GM12878 (cell line): Measurements from ENCODE around the gene CHFR. TPM values are rescaled to one million over a fixed set of nuclear protein-coding genes. Genes with fewer than 3 reads are reported as not detected.

ENCODE experiments used
- ATAC-seq: fragments of 200-7000 bp; cut with Tn5 transposase; 3 replicates; pipeline ENCODE4 v1.9.1; 2020; ENCODE audit warnings: mild to moderate bottlenecking, moderate library complexity
- BruUV-seq: library from RNA; stranded (reverse); fragments of 400-500 nt; replicated peaks from 2 replicates; lab custom pipeline; 2021; lab: Mats Ljungman, UMichigan
- CTCF ChIA-PET: fragments of 300-600 bp; sonication (Branson Sonifier 250); formaldehyde crosslinking; extraction: SDS; loops from one replicate; lab custom pipeline; 2021; ENCODE audit warnings: inconsistent platforms; lab: Yijun Ruan, JAX
- POLR2A ChIA-PET: fragments of 350-600 bp; formaldehyde crosslinking; extraction: SDS; loops from one replicate; lab custom pipeline; 2021; ENCODE audit warnings: inconsistent platforms; lab: Charles Lee
- RAD21 ChIA-PET: fragments of 300-600 bp; sonication (Branson Sonifier 250); formaldehyde crosslinking; loops from one replicate; lab custom pipeline; 2023; ENCODE audit warnings: antibody characterized with exemption; ENCODE audit not compliant: unreplicated experiment; lab: Charles Lee
- SMC1A ChIA-PET: fragments of 300-600 bp; sonication (Branson Sonifier 250); formaldehyde crosslinking; loops from one replicate; lab custom pipeline; 2023; ENCODE audit not compliant: unreplicated experiment, uncharacterized antibody; lab: Charles Lee
- DNase-seq: peaks from one replicate; pipeline ENCODE4 v3.0.0-alpha.2; 2011; ENCODE audit warnings: low read depth, low spot score
- FAIRE-seq: peaks from 3 replicates; lab custom pipeline; 2011; peaks lifted over from hg19 to GRCh38; lab: Jason Lieb, UNC
- H2AFZ ChIP-seq: 2 replicates; pipeline ENCODE4 v1.6.0; 2011; ENCODE audit warnings: low read depth, low read length, control low read depth; ENCODE audit not compliant: control insufficient read depth
- H3K27ac ChIP-seq: 2 replicates; pipeline ENCODE4 v1.5.1; 2011; ENCODE audit warnings: control low read depth; ENCODE audit not compliant: control insufficient read depth, insufficient read depth
- H3K27me3 ChIP-seq, 2 experiments: replicated peaks in 1 of 2; 2 replicates each; pipeline versions ENCODE4 v1.6.0 to v1.6.1; 2011; ENCODE audit warnings: low read length in 1 of 2; ENCODE audit not compliant: control insufficient read depth in 2 of 2, insufficient read depth in 2 of 2
- H3K36me3 ChIP-seq, 2 experiments: 2 replicates each; pipeline ENCODE4 v1.5.1; 2011; ENCODE audit warnings: low read length in 1 of 2; ENCODE audit not compliant: control insufficient read depth in 2 of 2, insufficient read depth in 2 of 2
- H3K4me1 ChIP-seq: 2 replicates; pipeline ENCODE4 v1.6.1; 2011; ENCODE audit warnings: mild to moderate bottlenecking, low read length, moderate library complexity, mixed read lengths; ENCODE audit not compliant: control insufficient read depth, insufficient read depth
- H3K4me2 ChIP-seq: 2 replicates; pipeline ENCODE4 v1.6.0; 2011; ENCODE audit warnings: control low read depth; ENCODE audit not compliant: control insufficient read depth, insufficient read depth
- H3K4me3 ChIP-seq: fragments of 200-600 bp; sonication (generic); 2 replicates; pipeline ENCODE4 v1.5.1; 2016
- H3K79me2 ChIP-seq: 2 replicates; pipeline ENCODE4 v1.6.0; 2011; ENCODE audit warnings: low read length; ENCODE audit not compliant: control insufficient read depth, insufficient read depth
- H3K9ac ChIP-seq: 2 replicates; pipeline ENCODE4 v1.8.0; 2011; ENCODE audit warnings: low read length, control low read depth, mixed read lengths; ENCODE audit not compliant: control insufficient read depth, insufficient read depth
- H3K9me3 ChIP-seq: replicated peaks from 3 replicates; pipeline ENCODE4 v1.5.1; 2011; ENCODE audit warnings: mild to moderate bottlenecking, low read length; ENCODE audit not compliant: control insufficient read depth, insufficient read depth
- H4K20me1 ChIP-seq: 2 replicates; pipeline ENCODE4 v1.6.0; 2011; ENCODE audit not compliant: control insufficient read depth, insufficient read depth
- CBFB ChIP-seq: IDR thresholded peaks from 2 replicates; pipeline ENCODE4 v1.6.1; 2016; ENCODE audit warnings: antibody characterized with exemption, low read depth
- CHD1 ChIP-seq: IDR thresholded peaks from 2 replicates; pipeline ENCODE4 v1.6.1; 2012; ENCODE audit warnings: low read depth, low read length, improper control_type of control experiment
- CREB1 ChIP-seq: IDR thresholded peaks from 2 replicates; pipeline ENCODE4 v1.6.1; 2012; ENCODE audit warnings: low read depth, mild to moderate bottlenecking, inconsistent platforms
- E2F8 ChIP-seq: fragments of 450-650 bp; IDR thresholded peaks from 2 replicates; pipeline ENCODE4 v1.6.1; 2018; ENCODE audit warnings: mild to moderate bottlenecking, low read depth, moderate library complexity; ENCODE audit not compliant: partially characterized antibody
- EED ChIP-seq: sonication (generic); IDR thresholded peaks from 2 replicates; pipeline ENCODE4 v1.6.1; 2016; ENCODE audit warnings: antibody characterized with exemption, low read depth
- ETV6 ChIP-seq, 2 experiments: fragments of 450-650 bp in 1 of 2; IDR thresholded peaks in 1 of 2; conservative IDR thresholded peaks in 1 of 2; 2 replicates each; pipeline ENCODE4 v1.6.1; 2014; ENCODE audit warnings: antibody characterized with exemption in 1 of 2, borderline replicate concordance in 1 of 2, low read depth in 1 of 2, mild to moderate bottlenecking in 1 of 2, moderate library complexity in 1 of 2
- FOS ChIP-seq: IDR thresholded peaks from 3 replicates; pipeline ENCODE4 v1.6.1; 2011; ENCODE audit warnings: borderline replicate concordance; ENCODE audit not compliant: insufficient read length; ENCODE audit errors: extremely low read depth
- GATAD2B ChIP-seq: fragments of 450-650 bp; conservative IDR thresholded peaks from 2 replicates; pipeline ENCODE4 v1.6.1; 2017; ENCODE audit warnings: low read depth, mild to moderate bottlenecking, moderate library complexity
- MYB ChIP-seq: fragments of 150-350 bp; IDR thresholded peaks from 2 replicates; pipeline ENCODE4 v1.6.1; 2014; ENCODE audit warnings: mild to moderate bottlenecking, low read depth, low read length, borderline replicate concordance
- NFYA ChIP-seq: IDR thresholded peaks from 2 replicates; pipeline ENCODE4 v1.6.1; 2011; ENCODE audit warnings: low read depth, mild to moderate bottlenecking, low read length, improper control_type of control experiment, borderline replicate concordance
- NFYB ChIP-seq: IDR thresholded peaks from 2 replicates; pipeline ENCODE4 v1.6.1; 2011; ENCODE audit warnings: low read depth, mild to moderate bottlenecking, low read length, improper control_type of control experiment, moderate library complexity; ENCODE audit not compliant: insufficient read depth
- NR2C2 ChIP-seq: IDR thresholded peaks from 2 replicates; pipeline ENCODE4 v1.6.1; 2011; ENCODE audit warnings: borderline replicate concordance, low read depth; ENCODE audit not compliant: control insufficient read depth, insufficient read length
- POU2F2 ChIP-seq: IDR thresholded peaks from 3 replicates; pipeline ENCODE4 v1.6.1; 2011; ENCODE audit warnings: low read depth, mild to moderate bottlenecking, low read length, borderline replicate concordance
- PRDM15 ChIP-seq: fragments of 450-650 bp; formaldehyde crosslinking; IDR thresholded peaks from 2 replicates; pipeline ENCODE4 v1.4.0; 2020; ENCODE audit warnings: mild to moderate bottlenecking, moderate library complexity
- RUNX3 ChIP-seq: IDR thresholded peaks from 2 replicates; pipeline ENCODE4 v1.6.1; 2012; ENCODE audit warnings: low read length, inconsistent platforms
- WRNIP1 ChIP-seq: IDR thresholded peaks from 2 replicates; pipeline ENCODE4 v1.6.1; 2011; ENCODE audit warnings: low read depth, low read length, improper control_type of control experiment, borderline replicate concordance
- ZBED1 ChIP-seq: IDR thresholded peaks from 2 replicates; pipeline ENCODE4 v1.6.1; 2016; ENCODE audit warnings: borderline replicate concordance
- WGBS: methylation state at CpG from one replicate; pipeline ENCODE4 v1.1.6; 2016; ENCODE audit warnings: low lambda C conversion rate; ENCODE audit not compliant: insufficient replicate concordance, insufficient coverage; ENCODE audit errors: missing lambda C conversion rate; 5-methylcytosine and 5-hydroxymethylcytosine counted together
- in situ Hi-C: fragments of 300-500 bp; cut with MboI; formaldehyde crosslinking; loops from 9 replicates; pipeline ENCODE4 v1.14.3; 2018; ENCODE audit warnings: mixed read lengths
- intact Hi-C: fragments of 100-400 bp; cut with micrococcal nuclease; formaldehyde crosslinking; loops from one replicate; pipeline ENCODE4 v1.14.2; 2022; ENCODE audit not compliant: unreplicated experiment
- polyA plus RNA-seq, 11 experiments: library from polyadenylated mRNA; depleted of rRNA in 4 of 11; unstranded in 6 of 11; stranded (reverse) in 5 of 11; fragments of >200 nt; fragmentation: Nextera tagmentation in 4 of 11; fragmentation: Illumina TruSeq in 1 of 11; extraction: Ambion mirVana in 4 of 11; extraction: Trizol in 1 of 11; gene quantifications; 1 replicate in 1 of 11; 2 replicates in 10 of 11; pipeline versions ENCODE4 v1.2.1 to v1.2.3, GENCODE V29; 2011 to 2016; ENCODE audit warnings: inconsistent platforms in 2 of 11, missing spikeins in 2 of 11, low read depth in 1 of 11
- total RNA-seq, 4 experiments: library from RNA; depleted of rRNA in 3 of 4; stranded (reverse); fragments of >200 nt in 3 of 4; fragmentation: Illumina TruSeq in 1 of 4; extraction: Trizol in 1 of 4; gene quantifications; 2 replicates each; pipeline versions ENCODE4 v1.2.1 to v1.2.3, GENCODE V29; 2013 to 2021

CHFR gene
- total and polyA plus RNA-seq, 10 of the 15 experiments (the other 5 are each of a cell fraction or from before 2014, with no cell fraction given) = 1.1 to 49.4 (median 34.4) TPM

GRCh38 chr12:132814232-132814631 is 73.2 kb downstream of the CHFR start:
- Histone ChIP-seq H3K79me2 (peaks cover 3% of the 10 kb centered on the region; the same call in 1 of the 2 replicates), H3K9me3 (no peaks in the 10 kb centered on the region; the same call in 2 of the 3 replicates), H2AFZ (no peak overlapping the region), H3K4me1 (peaks cover 3% of the 10 kb centered on the region; the same call in 1 of the 2 replicates), H3K36me3 (peaks cover 16 to 38% of the 10 kb centered on the region in 2 experiments), H3K27ac (no peak overlapping the region), H3K4me2 (no peak overlapping the region), H4K20me1 (no peaks in the 10 kb centered on the region), H3K27me3 (no peaks in the 10 kb centered on the region), H3K9ac (no peak overlapping the region), H3K4me3 (no peak overlapping the region)
- FAIRE-seq = no peak
- TF ChIP-seq WRNIP1 = no peak
- no peak for TF ChIP-seq NFYA
- TF ChIP-seq ZBED1 = no peak
- TF ChIP-seq E2F8 = no peak
- no peak for TF ChIP-seq RUNX3
- no peak for TF ChIP-seq CREB1
- no peak for TF ChIP-seq CBFB
- TF ChIP-seq MYB = no peak
- TF ChIP-seq ETV6 (conservative IDR thresholded peaks at IDR 0.05 in 1 of 2, IDR thresholded peaks at IDR 0.05 in 1 of 2; ENCODE audit: borderline replicate concordance in 1 of 2, low read depth in 1 of 2) = no peak
- TF ChIP-seq NR2C2 = no peak
- TF ChIP-seq FOS = no peak
- no peak for TF ChIP-seq EED
- TF ChIP-seq PRDM15 (CRISPR knock-in tag) = no peak
- TF ChIP-seq NFYB = no peak
- TF ChIP-seq GATAD2B = no peak
- TF ChIP-seq POU2F2 = no peak
- no peak for TF ChIP-seq CHD1
- ChIA-PET CTCF (no interaction called here), RAD21 (no interaction called here), SMC1A (no interaction called here), POLR2A (no interaction called here)
- WGBS = 99% methylated on average over 21 of the region's 21 CpGs
- no peak for ATAC-seq
- intact Hi-C loops = no loop called here
- no peak for DNase-seq
- BruUV-seq = TSS peak; percentile 18
- in situ Hi-C loops = no loop called here
